NCI-H1694 treated with DMSO at 0.1 percent for 48 hours (cell line): ENCODE results near the gene CIB2.

Experiments used
- DNase-seq: peaks from one replicate; lab custom pipeline; 2025; lab: John Stamatoyannopoulos, UW

The CIB2 gene

GRCh38 chr15:78107471-78107870 is 23.8 kb downstream of the CIB2 start:
- DNase-seq, result no peak

- no peak for DNase-seq
Observed at GRCh38 chr15:78105476-78106241, 25.6 kb downstream of the CIB2 start.

DNA sequence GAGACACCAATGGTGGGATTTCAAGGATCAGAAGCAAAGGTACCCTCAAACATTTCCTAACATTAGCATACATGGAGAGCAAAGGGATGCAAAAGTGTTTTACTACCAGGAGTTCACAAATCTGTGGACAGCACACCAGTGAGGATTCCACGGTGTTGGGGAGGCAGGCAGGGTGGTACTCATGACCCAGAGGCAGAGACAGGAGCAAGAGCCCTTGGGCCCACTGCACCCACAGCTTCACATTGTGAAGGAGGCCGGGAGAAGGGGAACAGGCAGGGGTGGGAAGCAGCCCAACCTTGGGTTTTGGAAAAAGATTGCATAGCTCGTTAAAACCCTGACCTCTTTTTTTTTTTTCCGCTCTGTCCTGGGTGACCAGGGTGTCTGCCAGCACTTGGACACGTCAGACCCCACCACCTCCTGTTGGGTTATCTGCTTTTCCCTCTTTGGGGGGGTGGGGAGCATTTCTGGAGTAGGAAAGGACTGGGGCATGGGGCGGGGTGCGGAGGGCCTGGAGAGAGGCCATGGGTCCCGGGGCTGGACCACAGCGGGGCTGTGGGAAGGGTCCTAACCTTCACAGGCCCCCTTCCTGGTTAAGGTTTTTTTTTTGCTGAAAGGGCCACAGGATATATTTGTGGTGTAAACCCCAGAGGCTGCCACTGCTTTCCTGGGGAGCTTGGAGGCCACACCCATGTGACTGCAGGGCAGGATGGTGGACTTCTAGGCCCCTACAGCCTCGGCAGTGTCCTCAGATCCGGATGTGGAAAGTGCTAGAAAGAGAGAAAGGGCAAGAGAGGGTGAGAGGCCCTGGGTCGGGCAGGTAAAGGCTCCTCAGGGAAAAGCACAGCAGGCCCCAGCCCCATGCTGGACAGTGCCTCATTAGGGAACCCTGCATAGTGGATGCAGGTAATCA is 26.4 kb downstream of the CIB2 start:
- no peak for DNase-seq

DNA sequence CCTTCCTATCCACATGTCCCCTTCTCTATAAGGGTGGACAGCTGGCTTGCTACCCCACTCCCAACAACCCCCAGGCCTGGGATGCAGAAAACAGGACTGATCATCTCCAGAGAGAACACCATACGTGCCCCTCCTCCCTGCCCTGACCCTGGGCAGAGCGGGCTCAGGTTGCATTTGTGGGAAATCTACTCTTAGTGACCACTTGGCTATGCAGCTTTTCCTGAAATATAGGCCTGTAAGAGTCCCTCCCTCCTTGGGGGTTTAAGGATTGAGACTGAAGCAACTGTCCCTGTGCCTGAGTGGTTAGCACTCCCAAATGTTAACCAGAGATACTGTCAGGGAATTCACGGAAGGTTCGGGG is 27.1 kb downstream of the CIB2 start:
- DNase-seq, result no peak

DNA sequence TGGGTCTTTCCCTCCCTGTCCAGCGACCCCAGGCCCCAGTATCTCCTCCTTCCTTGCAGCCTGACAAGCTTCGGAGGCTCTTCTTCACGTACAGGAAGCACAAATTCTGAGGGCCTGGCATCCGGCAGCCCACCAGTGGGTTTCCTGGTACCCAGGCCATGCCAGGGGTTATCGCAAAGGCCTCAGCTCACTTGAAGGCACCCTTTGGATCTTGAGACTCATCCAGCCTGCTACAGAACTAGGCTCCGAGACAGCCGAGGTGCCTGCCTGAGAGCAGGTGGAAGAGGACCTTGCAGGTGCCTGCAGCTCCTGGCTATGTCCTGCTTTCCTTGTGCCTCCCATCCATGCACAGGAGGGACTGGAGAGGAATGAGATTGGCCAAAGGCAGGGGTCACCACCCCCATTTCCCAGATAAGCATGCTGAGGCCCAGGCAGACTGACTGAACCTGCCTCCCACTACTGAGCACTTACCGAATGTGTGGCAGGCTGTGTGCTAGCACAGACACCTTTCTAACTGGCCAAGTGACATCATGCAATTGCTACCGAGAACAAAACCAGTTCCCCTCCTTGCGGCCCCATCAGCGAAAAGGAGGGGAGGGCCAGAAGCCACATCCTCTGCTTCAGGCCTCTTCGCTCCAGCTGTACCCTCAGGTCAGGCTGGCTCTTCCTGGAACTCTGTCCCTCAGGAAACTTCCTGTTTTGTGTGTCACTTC is 27.7 kb downstream of the CIB2 start:
- DNase-seq, result no peak

DNA sequence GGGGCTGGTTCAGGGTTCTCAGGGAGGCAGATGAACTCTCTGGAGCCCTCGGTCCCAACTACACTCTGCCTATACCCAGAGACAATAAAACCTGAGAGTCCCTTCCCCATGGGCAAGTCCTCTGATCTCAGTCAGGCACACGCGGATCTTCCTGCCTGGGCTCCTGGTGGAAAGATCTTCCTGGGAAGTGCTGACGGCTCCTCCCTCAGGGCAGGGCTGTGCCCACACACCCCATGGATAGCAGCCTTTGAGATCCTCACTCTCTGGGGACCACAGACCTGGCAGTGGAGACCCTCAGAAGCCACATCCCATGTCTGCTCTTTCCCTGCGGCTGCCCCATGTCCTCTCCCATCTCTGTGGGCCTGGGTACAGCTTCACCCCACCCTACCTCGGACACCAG is 28.5 kb downstream of the CIB2 start:
- no peak for DNase-seq

- DNase-seq, result no peak
Observed at GRCh38 chr15:78102211-78102610, 29.0 kb downstream of the CIB2 start.

DNA sequence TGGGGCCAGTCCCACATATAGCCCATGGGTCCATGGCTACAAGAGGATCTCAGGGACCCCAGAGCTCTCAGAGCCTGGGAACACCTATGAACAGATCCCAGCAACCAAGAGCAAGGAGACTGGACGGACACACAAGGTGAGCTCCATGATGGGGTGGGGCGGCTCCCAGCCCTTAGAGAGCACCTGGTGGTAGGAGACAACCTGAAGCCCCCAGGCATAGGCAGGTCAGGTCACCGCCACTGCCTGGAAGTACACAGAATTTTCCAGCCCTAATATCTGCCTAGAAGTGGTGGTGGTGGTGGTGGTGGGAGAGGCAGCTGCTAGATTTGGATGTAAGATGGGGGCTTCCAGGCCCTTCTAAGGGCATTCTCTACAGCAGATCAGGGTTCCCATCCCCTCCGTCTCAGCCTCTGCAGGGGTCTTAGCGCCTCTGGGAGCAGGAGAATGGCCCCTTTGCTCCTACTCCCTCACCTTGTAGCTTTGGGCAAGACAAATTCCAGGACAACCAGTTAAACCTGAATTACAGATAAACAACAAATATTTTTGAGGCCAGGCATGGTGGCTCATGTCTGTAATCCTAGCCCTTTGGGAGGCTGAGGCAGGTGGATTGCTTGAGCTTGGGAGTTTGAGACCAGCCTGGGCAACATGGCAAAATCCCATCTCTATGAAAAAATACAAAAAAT is 29.7 kb downstream of the CIB2 start:
- no peak for DNase-seq

- no peak for DNase-seq
Observed at GRCh38 chr15:78100886-78101285, 30.4 kb downstream of the CIB2 start.

GRCh38 chr15:78098131-78098755 is 33.0 kb downstream of the CIB2 start:
- DNase-seq, result no peak

DNA sequence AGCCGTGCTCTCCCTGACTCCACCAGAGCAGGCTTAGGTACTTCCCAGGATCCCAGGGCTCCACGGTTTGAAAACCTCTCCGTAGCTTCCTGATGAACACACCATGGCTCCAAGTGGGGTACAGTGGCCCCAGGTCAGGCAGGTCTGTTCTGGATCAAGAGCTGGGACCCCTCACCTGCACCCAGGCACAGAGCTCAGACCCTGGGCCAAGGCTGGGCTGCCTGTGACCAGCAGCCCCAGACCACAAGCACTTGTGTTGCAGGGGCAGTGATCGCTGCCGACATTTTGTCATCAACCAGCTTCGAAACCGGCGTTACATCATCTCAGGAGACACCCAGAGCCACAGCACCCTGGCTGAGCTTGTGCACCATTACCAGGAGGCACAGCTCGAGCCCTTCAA is 33.6 kb downstream of the CIB2 start:
- DNase-seq, result no peak

GRCh38 chr15:78093242-78094020 is 37.8 kb downstream of the CIB2 start:
- DNase-seq, result no peak

- no peak for DNase-seq
Observed at GRCh38 chr15:78092261-78093041, 38.8 kb downstream of the CIB2 start, which contains the start of gene SH2D7. TSS of gene SH2D7 (plus strand) at chr15:78092561. CDS start at chr15:78092585, 24 bp downstream.

DNA sequence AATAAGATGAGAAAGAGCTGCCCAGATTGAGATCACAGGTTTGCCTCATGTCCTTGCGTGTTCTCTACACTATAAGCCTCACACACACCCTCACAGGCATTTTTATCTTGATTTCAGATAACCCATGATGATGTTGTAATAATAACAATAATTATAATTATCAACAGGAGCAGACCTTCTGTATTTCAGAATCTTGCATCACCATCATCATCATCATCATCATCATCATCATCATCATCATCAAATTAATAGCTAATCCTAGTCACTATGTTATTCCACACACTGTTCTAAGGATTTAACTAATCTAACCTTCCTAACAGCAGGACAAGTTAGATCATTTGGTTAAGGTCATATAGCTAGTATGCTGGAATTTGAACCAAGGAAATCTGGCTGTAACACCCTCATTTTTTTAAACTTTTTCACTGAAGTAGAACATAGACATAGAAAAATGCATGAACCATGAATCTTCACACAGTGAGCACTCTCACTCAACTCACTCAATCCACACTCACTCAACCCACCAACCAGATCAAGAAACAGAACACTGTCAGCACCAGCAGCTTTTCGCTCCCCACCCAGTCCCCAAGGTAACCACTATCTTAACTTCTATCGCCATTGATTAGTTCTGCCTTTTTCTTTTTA is 40.7 kb downstream of the CIB2 start:
- DNase-seq, result no peak

- DNase-seq, result no peak
Observed at GRCh38 chr15:78088773-78089080, 42.5 kb downstream of the CIB2 start.

DNA sequence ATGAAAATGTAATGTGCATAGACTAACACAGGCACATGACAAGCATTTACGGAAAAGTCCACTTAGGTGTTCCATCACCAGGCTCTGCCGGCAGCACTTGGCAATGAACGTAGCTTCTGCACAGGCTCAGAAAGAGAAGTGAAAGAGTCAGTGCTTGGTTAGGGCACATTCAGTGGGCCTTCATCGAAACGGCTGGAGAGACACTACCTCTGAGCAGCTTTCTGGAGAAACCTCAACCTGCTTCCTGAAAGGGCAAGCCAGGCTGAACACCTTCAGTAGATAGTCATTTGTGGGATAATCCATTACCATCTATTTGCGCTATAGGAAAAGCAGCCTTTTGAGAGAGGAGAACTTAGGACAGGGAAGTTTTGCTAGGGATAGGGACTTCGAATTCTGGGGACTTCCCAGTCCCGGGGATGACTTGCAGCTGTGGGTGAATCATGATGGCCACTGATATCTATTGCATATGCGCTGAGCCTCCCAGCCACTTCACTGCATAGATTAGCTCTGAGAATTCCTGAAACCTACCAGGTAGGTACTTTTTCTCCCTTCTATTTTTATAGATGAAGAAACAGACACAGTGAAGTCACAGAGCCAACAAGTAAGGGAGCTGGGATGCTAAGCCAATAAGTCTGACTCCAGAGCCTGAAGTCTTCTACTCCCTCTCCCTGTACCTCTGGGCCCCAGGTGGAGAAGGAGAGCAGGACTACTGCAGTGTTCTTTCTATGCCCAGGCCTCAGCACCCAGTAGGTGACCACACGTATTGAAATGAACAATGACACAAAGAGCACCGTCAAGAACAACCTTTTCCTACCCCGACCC is 43.1 kb downstream of the CIB2 start:
- no peak for DNase-seq

GRCh38 chr15:78085928-78086327 is 45.3 kb downstream of the CIB2 start:
- DNase-seq, result no peak

- DNase-seq, result no peak
Observed at GRCh38 chr15:78084449-78084750, 46.8 kb downstream of the CIB2 start.
